ENCODE measurements around the gene LIMK2.

- TF ChIP-seq POLR2A (IDR thresholded peaks at IDR 0.05; ENCODE audit: low read depth, low read length) (no peak), TAF1 (IDR thresholded peaks at IDR 0.05; ENCODE audit: low read depth, low read length) (no peak), POLR2AphosphoS5 (IDR thresholded peaks at IDR 0.05; ENCODE audit: low read depth, low read length) (no peak), PAX5 (IDR thresholded peaks at IDR 0.05; ENCODE audit: insufficient read depth, low read length, severe bottlenecking) (no peak)
Observed at GRCh38 chr22:31291481-31292235, 79.6 kb downstream of the LIMK2 start.
